Neural progenitor cell (in vitro differentiated cells): ENCODE data around the gene ECT2L. TPM values are rescaled to one million over a fixed set of nuclear protein-coding genes. Genes with fewer than 3 reads are reported as not detected.

Source experiments
- DNase-seq: peaks from one replicate; pipeline ENCODE4 v3.0.0-alpha.2; 2016; ENCODE audit warnings: low spot score
- H2AFZ ChIP-seq: fragments of 200-600 bp; sonication (generic); replicated peaks from 2 replicates; pipeline ENCODE4 v1.6.1; 2016; ENCODE audit warnings: antibody characterized with exemption
- H3F3A ChIP-seq: fragments of 200-600 bp; sonication (generic); 2 replicates; pipeline ENCODE4 v1.6.1; 2016; ENCODE audit warnings: antibody characterized with exemption, low read depth
- H3K27ac ChIP-seq: fragments of 200-600 bp; sonication (generic); 2 replicates; pipeline ENCODE4 v1.5.1; 2016; ENCODE audit warnings: mild to moderate bottlenecking
- H3K27me3 ChIP-seq: fragments of 200-600 bp; sonication (generic); 2 replicates; pipeline ENCODE4 v1.6.1; 2016; ENCODE audit warnings: mild to moderate bottlenecking, moderate library complexity
- H3K36me3 ChIP-seq: fragments of 200-600 bp; sonication (generic); 2 replicates; pipeline ENCODE4 v1.5.1; 2016
- H3K4me1 ChIP-seq: fragments of 200-600 bp; sonication (generic); 2 replicates; pipeline ENCODE4 v1.6.1; 2016; ENCODE audit warnings: mixed run types
- H3K4me2 ChIP-seq: fragments of 200-600 bp; sonication (generic); 2 replicates; pipeline ENCODE4 v1.6.1; 2016
- H3K4me3 ChIP-seq: fragments of 200-600 bp; sonication (generic); 2 replicates; pipeline ENCODE4 v1.5.1; 2016
- H3K79me2 ChIP-seq: fragments of 200-600 bp; sonication (generic); 2 replicates; pipeline ENCODE4 v1.6.1; 2016; ENCODE audit warnings: low read depth
- H3K9ac ChIP-seq: fragments of 200-600 bp; sonication (generic); 2 replicates; pipeline ENCODE4 v1.6.1; 2016
- H3K9me3 ChIP-seq: fragments of 200-600 bp; sonication (generic); 2 replicates; pipeline ENCODE4 v1.5.1; 2016; ENCODE audit warnings: low read depth
- H4K20me1 ChIP-seq: fragments of 200-600 bp; sonication (generic); 2 replicates; pipeline ENCODE4 v1.6.1; 2016; ENCODE audit warnings: low read depth
- H3K27ac Mint-ChIP-seq: 3 replicates; pipeline ENCODE4 v1.8.0; 2021; ENCODE audit warnings: mixed read lengths
- H3K27me3 Mint-ChIP-seq: 2 replicates; pipeline ENCODE4 v1.8.0; 2022; ENCODE audit warnings: low read depth, mild to moderate bottlenecking, inconsistent platforms, moderate library complexity, mixed read lengths; ENCODE audit not compliant: insufficient read depth
- H3K36me3 Mint-ChIP-seq: 3 replicates; pipeline ENCODE4 v1.8.0; 2021; ENCODE audit warnings: mixed read lengths
- H3K4me1 Mint-ChIP-seq: 3 replicates; pipeline ENCODE4 v1.8.0; 2021; ENCODE audit warnings: mixed read lengths
- H3K4me3 Mint-ChIP-seq: 3 replicates; pipeline ENCODE4 v1.8.0; 2021; ENCODE audit warnings: mild to moderate bottlenecking, moderate library complexity, mixed read lengths
- H3K9me3 Mint-ChIP-seq: 3 replicates; pipeline ENCODE4 v1.8.0; 2020; ENCODE audit warnings: mixed read lengths
- EZH2 ChIP-seq: fragments of 200-600 bp; sonication (generic); IDR thresholded peaks from 2 replicates; pipeline ENCODE4 v1.6.1; 2017; ENCODE audit warnings: antibody characterized with exemption, mild to moderate bottlenecking, moderate library complexity
- EZH2phosphoT487 ChIP-seq: fragments of 200-600 bp; sonication (generic); IDR thresholded peaks from 2 replicates; pipeline ENCODE4 v1.6.1; 2017; ENCODE audit warnings: antibody characterized with exemption
- total RNA-seq: library from RNA; depleted of rRNA; stranded (reverse); fragments of >200 nt; gene quantifications from 2 replicates; pipeline ENCODE4 v1.2.3, GENCODE V29; 2015; ENCODE audit warnings: low replicate concordance
- TF ChIP-seq, protein P1 (sequence below): fragments of 200-600 bp; sonication (generic); IDR thresholded peaks from 2 replicates; pipeline ENCODE4 v1.5.1; 2017; ENCODE audit warnings: antibody characterized with exemption, mild to moderate bottlenecking

Gene ECT2L
- total RNA-seq, 1 donor from 2014 or later, result not detected

GRCh38 chr6:138814179-138814834, 18.4 kb downstream of the ECT2L start:
- Histone ChIP-seq H3F3A (no peaks in the 10 kb centered on the region), H3K36me3 (no peaks in the 10 kb centered on the region), H3K79me2 (no peaks in the 10 kb centered on the region), H3K4me1 (peaks cover 15% of the 10 kb centered on the region), H2AFZ (peak overlapping the region; percentile 33), H3K27ac (no peak overlapping the region), H3K9ac (no peak overlapping the region), H3K4me2 (no peak overlapping the region), H4K20me1 (no peaks in the 10 kb centered on the region), H3K9me3 (no peaks in the 10 kb centered on the region), H3K27me3 (no peaks in the 10 kb centered on the region), H3K4me3 (no peak overlapping the region)
- TF ChIP-seq EZH2phosphoT487 (no peak), EZH2 (no peak)
- TF ChIP-seq, protein P1, sequence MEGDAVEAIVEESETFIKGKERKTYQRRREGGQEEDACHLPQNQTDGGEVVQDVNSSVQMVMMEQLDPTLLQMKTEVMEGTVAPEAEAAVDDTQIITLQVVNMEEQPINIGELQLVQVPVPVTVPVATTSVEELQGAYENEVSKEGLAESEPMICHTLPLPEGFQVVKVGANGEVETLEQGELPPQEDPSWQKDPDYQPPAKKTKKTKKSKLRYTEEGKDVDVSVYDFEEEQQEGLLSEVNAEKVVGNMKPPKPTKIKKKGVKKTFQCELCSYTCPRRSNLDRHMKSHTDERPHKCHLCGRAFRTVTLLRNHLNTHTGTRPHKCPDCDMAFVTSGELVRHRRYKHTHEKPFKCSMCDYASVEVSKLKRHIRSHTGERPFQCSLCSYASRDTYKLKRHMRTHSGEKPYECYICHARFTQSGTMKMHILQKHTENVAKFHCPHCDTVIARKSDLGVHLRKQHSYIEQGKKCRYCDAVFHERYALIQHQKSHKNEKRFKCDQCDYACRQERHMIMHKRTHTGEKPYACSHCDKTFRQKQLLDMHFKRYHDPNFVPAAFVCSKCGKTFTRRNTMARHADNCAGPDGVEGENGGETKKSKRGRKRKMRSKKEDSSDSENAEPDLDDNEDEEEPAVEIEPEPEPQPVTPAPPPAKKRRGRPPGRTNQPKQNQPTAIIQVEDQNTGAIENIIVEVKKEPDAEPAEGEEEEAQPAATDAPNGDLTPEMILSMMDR, result no peak
- H3K27me3 Mint-ChIP-seq, result peaks cover 2% of the 10 kb centered on the region
- H3K27ac Mint-ChIP-seq, result no peak overlapping the region
- no peak for DNase-seq
- H3K9me3 Mint-ChIP-seq, result no peaks in the 10 kb centered on the region
- no peaks in the 10 kb centered on the region for H3K36me3 Mint-ChIP-seq
- H3K4me1 Mint-ChIP-seq, result peaks cover 6% of the 10 kb centered on the region
- no peak overlapping the region for H3K4me3 Mint-ChIP-seq

DNA sequence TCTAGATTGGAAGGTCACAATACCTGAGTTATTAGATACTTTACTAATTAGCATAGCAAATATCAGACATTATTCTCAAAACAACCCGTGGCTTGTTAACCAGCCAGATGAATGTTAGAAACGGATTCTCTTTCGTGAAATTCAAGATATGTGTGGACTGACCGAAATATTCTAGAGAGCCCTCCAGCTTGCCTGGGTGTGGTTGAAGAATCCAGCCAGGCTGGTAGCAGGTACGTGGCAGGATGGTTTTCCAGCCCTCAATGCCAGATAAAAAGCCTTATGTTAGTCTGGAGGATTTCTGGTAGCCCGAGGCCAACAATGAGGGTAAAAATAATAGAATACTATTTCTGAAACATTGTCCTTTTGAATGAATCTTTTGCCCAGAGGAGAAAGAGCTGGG, 19.3 kb downstream of the ECT2L start:
- no peak overlapping the region for H3K4me2 ChIP-seq

DNA sequence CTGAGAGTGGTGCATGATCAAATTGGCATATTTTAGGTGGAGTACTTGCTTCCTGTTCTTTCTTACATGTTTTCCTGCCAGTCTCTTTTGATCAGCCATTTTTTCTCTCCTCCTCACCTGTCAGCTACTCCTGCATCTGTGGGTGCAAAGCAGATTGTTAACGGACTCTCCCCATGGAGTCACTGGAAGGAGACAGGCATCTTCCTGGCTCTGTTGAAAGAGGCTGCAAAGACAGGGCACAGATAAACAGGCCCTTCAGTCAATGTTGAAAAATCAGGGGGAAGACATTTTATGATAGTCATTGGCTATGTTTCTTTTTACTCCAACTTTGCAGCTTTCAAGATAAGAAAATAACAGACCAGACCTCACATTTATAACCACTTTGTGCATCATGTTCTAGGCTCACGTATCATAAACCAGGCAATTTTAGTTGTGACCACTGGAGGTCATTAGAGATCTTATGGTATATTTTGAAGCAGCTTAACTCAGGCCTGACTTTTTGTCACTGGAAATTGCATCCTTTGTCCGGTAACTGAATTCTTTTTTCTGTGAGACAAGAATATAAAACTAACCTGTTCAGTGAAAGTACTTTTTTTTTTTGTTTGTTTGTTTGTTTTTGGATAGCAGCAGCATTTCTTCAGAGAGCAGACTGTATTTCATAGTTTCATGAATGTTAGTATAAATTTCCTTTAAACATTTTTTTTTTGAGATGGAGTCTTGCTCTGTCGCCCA, 20.1 kb downstream of the ECT2L start:
- Histone ChIP-seq H4K20me1 (no peaks in the 10 kb centered on the region), H3K79me2 (no peaks in the 10 kb centered on the region)

More for the DNA sequence above, 19.3 kb downstream of the ECT2L start:
- no peaks in the 10 kb centered on the region for H3K36me3 ChIP-seq
- no peak overlapping the region for H3K27ac ChIP-seq
- H2AFZ ChIP-seq, result peak overlapping the region; percentile 88
- no peaks in the 10 kb centered on the region for H3K9me3 ChIP-seq
- TF ChIP-seq EZH2phosphoT487 (no peak), EZH2 (no peak)
- TF ChIP-seq, protein P1, result no peak
- DNase-seq, result no peak
- peaks cover 6% of the 10 kb centered on the region for H3K4me1 Mint-ChIP-seq
- H4K20me1 ChIP-seq, result no peaks in the 10 kb centered on the region
- H3K79me2 ChIP-seq, result no peaks in the 10 kb centered on the region
- no peak overlapping the region for H3K4me3 ChIP-seq
- peaks cover 15% of the 10 kb centered on the region for H3K4me1 ChIP-seq
- no peaks in the 10 kb centered on the region for H3K36me3 Mint-ChIP-seq
- no peaks in the 10 kb centered on the region for H3K27me3 ChIP-seq
- no peak overlapping the region for H3K9ac ChIP-seq
- no peaks in the 10 kb centered on the region for H3K9me3 Mint-ChIP-seq
- no peak overlapping the region for H3K4me3 Mint-ChIP-seq
- H3K27me3 Mint-ChIP-seq, result peaks cover 2% of the 10 kb centered on the region
- H3K27ac Mint-ChIP-seq, result no peak overlapping the region
- H3F3A ChIP-seq, result no peaks in the 10 kb centered on the region

More for the DNA sequence above, 20.1 kb downstream of the ECT2L start:
- H3K27ac Mint-ChIP-seq, result peak overlapping the region; percentile 84
- Histone ChIP-seq H3K4me3 (no peak overlapping the region), H3K36me3 (no peaks in the 10 kb centered on the region), H3K9ac (no peak overlapping the region), H3K4me1 (peaks cover 15% of the 10 kb centered on the region), H3K9me3 (no peaks in the 10 kb centered on the region), H3K4me2 (no peak overlapping the region), H3K27me3 (no peaks in the 10 kb centered on the region), H3F3A (no peaks in the 10 kb centered on the region), H2AFZ (peak overlapping the region; percentile 88), H3K27ac (no peak overlapping the region)
- DNase-seq, result peak; percentile 67
- H3K4me1 Mint-ChIP-seq, result peaks cover 6% of the 10 kb centered on the region
- no peak for TF ChIP-seq EZH2phosphoT487
- TF ChIP-seq, protein P1, result peak; percentile 73
- TF ChIP-seq EZH2, result no peak
- H3K27me3 Mint-ChIP-seq, result peaks cover 2% of the 10 kb centered on the region
- no peaks in the 10 kb centered on the region for H3K36me3 Mint-ChIP-seq
- no peaks in the 10 kb centered on the region for H3K9me3 Mint-ChIP-seq
- H3K4me3 Mint-ChIP-seq, result no peak overlapping the region
